Measurements from ENCODE around the gene CCNB1IP1.

GRCh38 chr14:20295067-20295466 lies 38.0 kb downstream of the CCNB1IP1 start:
- TF ChIP-seq CTCF (IDR thresholded peaks at IDR 0.05): no peak
- no peak for TF ChIP-seq EP300 (IDR thresholded peaks at IDR 0.05)
